SU-DHL-6 (cell line): ENCODE measurements around the gene STRN.
"Not testable (repeated sequence)": the region's sequence is repeated elsewhere in the genome, so short reads cannot be mapped to it uniquely, and the experiment has no call there.

ENCODE experiments used
- H2AFZ ChIP-seq: fragments of 200-600 bp; sonication (generic); 2 replicates; pipeline ENCODE4 v1.6.1; 2014; ENCODE audit warnings: low read depth, mild to moderate bottlenecking, moderate library complexity, mixed read lengths, antibody characterized with exemption, low read length; ENCODE audit not compliant: severe bottlenecking
- H3F3A ChIP-seq: fragments of 200-600 bp; shearing (Covaris generic); 2 replicates; pipeline ENCODE4 v1.6.0; 2016; ENCODE audit warnings: antibody characterized with exemption, mild to moderate bottlenecking; ENCODE audit not compliant: insufficient read depth
- H3K27ac ChIP-seq: fragments of 200-600 bp; sonication (generic); 2 replicates; pipeline ENCODE4 v1.5.1; 2016; ENCODE audit warnings: low read depth, mild to moderate bottlenecking, low read length, moderate library complexity, mixed read lengths
- H3K27me3 ChIP-seq: fragments of 200-600 bp; sonication (generic), shearing (Covaris generic); 2 replicates; pipeline ENCODE4 v1.6.0; 2014; ENCODE audit warnings: mild to moderate bottlenecking, low read length
- H3K36me3 ChIP-seq: fragments of 200-600 bp; sonication (generic); 2 replicates; pipeline ENCODE4 v1.6.1; 2014; ENCODE audit warnings: mild to moderate bottlenecking, low read length, mixed read lengths
- H3K4me2 ChIP-seq: fragments of 300-600, 200-600 bp; shearing (Covaris generic), sonication (generic); 2 replicates; pipeline ENCODE4 v1.6.0; 2014; ENCODE audit warnings: low read length, low read depth, mild to moderate bottlenecking; ENCODE audit not compliant: poor library complexity, severe bottlenecking
- H3K4me3 ChIP-seq: fragments of 200-600 bp; sonication (generic); 2 replicates; pipeline ENCODE4 v1.5.1; 2014; ENCODE audit warnings: antibody characterized with exemption, low read length, mild to moderate bottlenecking, mixed read lengths; ENCODE audit not compliant: insufficient read depth, poor library complexity, severe bottlenecking
- H3K79me2 ChIP-seq: fragments of 200-600 bp; sonication (generic); 2 replicates; pipeline ENCODE4 v1.6.1; 2014; ENCODE audit warnings: mild to moderate bottlenecking, low read length, moderate library complexity; ENCODE audit not compliant: insufficient read depth
- H3K9ac ChIP-seq: fragments of 200-600 bp; sonication (generic); 2 replicates; pipeline ENCODE4 v1.7.0; 2014; ENCODE audit warnings: mild to moderate bottlenecking, low read length
- H3K9me2 ChIP-seq: fragments of 200-600 bp; sonication (generic); replicated peaks from 2 replicates; pipeline ENCODE4 v1.6.1; 2014; ENCODE audit warnings: low read length; ENCODE audit not compliant: insufficient read depth
- H3K9me3 ChIP-seq: fragments of 200-600 bp; sonication (generic); 2 replicates; pipeline ENCODE4 v1.6.1; 2014; ENCODE audit warnings: low read length, mixed read lengths; ENCODE audit not compliant: insufficient read depth
- H4K20me1 ChIP-seq: fragments of 200-600 bp; sonication (generic); 2 replicates; pipeline ENCODE4 v1.6.1; 2014; ENCODE audit warnings: low read depth, mild to moderate bottlenecking, antibody characterized with exemption, low read length, moderate library complexity, mixed read lengths
- EZH2phosphoT487 ChIP-seq: fragments of 200-600 bp; sonication (generic), shearing (Covaris generic); conservative IDR thresholded peaks from 2 replicates; pipeline ENCODE4 v1.6.1; 2018; ENCODE audit warnings: mild to moderate bottlenecking, antibody characterized with exemption, low read length, moderate library complexity, mixed read lengths
- TF ChIP-seq, protein P1 (sequence below): fragments of 200-600 bp; sonication (generic); IDR thresholded peaks from one replicate; pipeline ENCODE4 v1.5.1; 2017; ENCODE audit warnings: antibody characterized with exemption, mild to moderate bottlenecking, low read length, moderate library complexity; ENCODE audit not compliant: insufficient read depth, poor library complexity, severe bottlenecking

Gene STRN

DNA sequence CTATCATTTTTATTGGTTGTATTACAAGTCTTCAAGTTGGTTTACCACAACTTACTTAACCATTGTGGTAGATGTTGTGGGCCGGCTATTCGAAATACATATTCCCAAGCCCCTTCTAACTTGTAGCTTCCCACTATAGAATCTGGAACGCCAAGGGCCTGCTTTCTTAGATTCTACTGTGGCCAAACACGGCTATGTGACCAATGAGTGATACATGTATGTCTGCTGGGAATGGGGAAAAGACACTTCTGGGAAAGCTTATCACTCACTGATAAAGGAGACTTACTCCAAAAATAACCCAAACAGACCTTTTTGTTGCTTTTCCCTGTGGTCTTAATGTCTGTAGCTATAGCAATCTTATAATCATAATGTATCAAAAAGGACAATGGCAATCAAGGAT lies 24.5 kb downstream of the STRN start:
- H3K36me3 ChIP-seq: no peaks in the 10 kb centered on the region
- peaks cover 31% of the 10 kb centered on the region for H3K79me2 ChIP-seq
- TF ChIP-seq EZH2phosphoT487: no peak
- TF ChIP-seq, protein P1, sequence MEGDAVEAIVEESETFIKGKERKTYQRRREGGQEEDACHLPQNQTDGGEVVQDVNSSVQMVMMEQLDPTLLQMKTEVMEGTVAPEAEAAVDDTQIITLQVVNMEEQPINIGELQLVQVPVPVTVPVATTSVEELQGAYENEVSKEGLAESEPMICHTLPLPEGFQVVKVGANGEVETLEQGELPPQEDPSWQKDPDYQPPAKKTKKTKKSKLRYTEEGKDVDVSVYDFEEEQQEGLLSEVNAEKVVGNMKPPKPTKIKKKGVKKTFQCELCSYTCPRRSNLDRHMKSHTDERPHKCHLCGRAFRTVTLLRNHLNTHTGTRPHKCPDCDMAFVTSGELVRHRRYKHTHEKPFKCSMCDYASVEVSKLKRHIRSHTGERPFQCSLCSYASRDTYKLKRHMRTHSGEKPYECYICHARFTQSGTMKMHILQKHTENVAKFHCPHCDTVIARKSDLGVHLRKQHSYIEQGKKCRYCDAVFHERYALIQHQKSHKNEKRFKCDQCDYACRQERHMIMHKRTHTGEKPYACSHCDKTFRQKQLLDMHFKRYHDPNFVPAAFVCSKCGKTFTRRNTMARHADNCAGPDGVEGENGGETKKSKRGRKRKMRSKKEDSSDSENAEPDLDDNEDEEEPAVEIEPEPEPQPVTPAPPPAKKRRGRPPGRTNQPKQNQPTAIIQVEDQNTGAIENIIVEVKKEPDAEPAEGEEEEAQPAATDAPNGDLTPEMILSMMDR: no peak
- H3K9me3 ChIP-seq: no peaks in the 10 kb centered on the region
- no peaks in the 10 kb centered on the region for H3K27me3 ChIP-seq
- no peak overlapping the region for H3K4me2 ChIP-seq
- no peak overlapping the region for H2AFZ ChIP-seq
- H3K27ac ChIP-seq: no peak overlapping the region
- H3K9me2 ChIP-seq: no peaks in the 10 kb centered on the region
- no peak overlapping the region for H3K4me3 ChIP-seq
- H3F3A ChIP-seq: no peaks in the 10 kb centered on the region; the same call in 1 of the 2 replicates
- peaks cover 7% of the 10 kb centered on the region; the same call in 1 of the 2 replicates for H4K20me1 ChIP-seq
- H3K9ac ChIP-seq: no peak overlapping the region

DNA sequence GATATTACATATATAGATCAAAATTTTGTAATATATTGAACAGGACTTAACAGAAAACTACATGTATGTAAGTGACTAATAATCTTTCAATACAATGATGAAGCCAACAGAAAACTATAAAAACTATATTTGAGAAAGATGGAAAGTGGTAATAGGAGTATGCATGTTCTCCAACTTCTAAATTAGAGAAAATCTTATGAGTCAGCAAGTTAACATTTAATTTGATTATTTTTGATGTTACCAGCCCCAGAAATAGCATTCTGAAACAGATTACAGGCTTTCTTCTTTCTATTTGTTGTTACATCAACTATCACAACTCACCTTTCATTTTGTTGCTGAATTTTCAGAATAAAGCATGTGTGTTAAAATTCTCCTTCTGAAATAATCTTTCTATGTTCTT lies 29.8 kb downstream of the STRN start:
- not testable (repeated sequence) for H3K27me3 ChIP-seq, H3K4me3 ChIP-seq, H3K36me3 ChIP-seq, H3K4me2 ChIP-seq, H3K9ac ChIP-seq, H3K9me3 ChIP-seq, H3K9me2 ChIP-seq, H3K27ac ChIP-seq, H2AFZ ChIP-seq, H3F3A ChIP-seq, H4K20me1 ChIP-seq
- H3K79me2 ChIP-seq: peaks cover 13% of the 10 kb centered on the region

DNA sequence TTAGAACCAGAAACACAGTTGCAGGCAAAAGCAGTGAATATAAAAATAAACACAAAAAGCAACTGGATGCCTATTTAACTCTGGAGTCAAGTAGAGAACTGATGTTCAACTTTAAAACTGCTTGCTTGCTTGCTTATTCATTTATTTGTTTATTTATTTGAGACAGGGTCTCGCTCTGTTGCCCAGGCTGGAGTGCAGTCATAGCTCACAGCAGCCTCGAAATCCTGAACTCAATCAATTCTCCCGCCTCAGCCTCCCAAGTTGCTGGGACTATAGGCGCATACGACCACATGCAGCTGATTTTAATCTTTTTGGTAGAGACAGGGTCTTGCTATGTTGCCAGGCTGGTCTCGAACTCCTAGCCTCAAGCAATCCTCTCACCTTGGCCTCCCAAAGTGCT lies 34.6 kb downstream of the STRN start:
- H3K27ac ChIP-seq, H2AFZ ChIP-seq: not testable (repeated sequence)

DNA sequence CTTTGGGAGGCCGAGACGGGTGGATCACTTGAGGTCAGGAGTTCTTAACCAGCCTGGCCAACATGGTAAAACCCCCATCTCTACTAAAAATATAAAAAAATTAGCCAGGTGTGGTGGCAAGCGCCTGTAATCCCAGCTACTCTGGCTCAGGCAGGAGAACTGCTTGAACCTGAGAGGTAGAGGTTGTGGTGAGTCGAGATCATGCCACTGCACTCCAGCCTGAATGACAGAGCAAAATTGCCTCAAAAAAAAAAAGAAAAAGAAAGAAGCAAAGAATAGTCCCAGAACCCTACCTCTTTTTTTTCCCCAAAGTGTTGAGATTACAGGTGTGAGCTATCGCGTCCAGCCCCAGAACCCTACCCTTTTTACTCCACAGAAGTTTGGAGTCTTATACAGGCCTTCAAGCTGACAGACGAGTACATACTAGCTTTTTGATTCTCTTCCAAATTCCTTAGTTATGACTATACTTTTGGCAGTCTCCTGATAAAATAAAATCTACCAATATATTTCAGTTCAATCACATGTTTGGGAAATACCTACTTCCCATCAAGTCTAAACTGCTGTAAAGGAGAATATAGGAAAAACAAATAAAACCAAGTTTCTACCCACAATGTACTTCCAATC lies 35.4 kb downstream of the STRN start:
- not testable (repeated sequence) for H3K27me3 ChIP-seq, H3K27ac ChIP-seq, H3F3A ChIP-seq, H3K4me3 ChIP-seq, H3K9me2 ChIP-seq, H4K20me1 ChIP-seq, H2AFZ ChIP-seq, H3K79me2 ChIP-seq, H3K36me3 ChIP-seq, H3K9ac ChIP-seq, H3K9me3 ChIP-seq, H3K4me2 ChIP-seq

More for the DNA sequence above, 34.6 kb downstream of the STRN start:
- not testable (repeated sequence) for H3K27me3 ChIP-seq, H3K4me3 ChIP-seq, H3F3A ChIP-seq, H3K79me2 ChIP-seq, H3K36me3 ChIP-seq, H3K9me2 ChIP-seq, H3K4me2 ChIP-seq, H3K9ac ChIP-seq, H4K20me1 ChIP-seq, H3K9me3 ChIP-seq

DNA sequence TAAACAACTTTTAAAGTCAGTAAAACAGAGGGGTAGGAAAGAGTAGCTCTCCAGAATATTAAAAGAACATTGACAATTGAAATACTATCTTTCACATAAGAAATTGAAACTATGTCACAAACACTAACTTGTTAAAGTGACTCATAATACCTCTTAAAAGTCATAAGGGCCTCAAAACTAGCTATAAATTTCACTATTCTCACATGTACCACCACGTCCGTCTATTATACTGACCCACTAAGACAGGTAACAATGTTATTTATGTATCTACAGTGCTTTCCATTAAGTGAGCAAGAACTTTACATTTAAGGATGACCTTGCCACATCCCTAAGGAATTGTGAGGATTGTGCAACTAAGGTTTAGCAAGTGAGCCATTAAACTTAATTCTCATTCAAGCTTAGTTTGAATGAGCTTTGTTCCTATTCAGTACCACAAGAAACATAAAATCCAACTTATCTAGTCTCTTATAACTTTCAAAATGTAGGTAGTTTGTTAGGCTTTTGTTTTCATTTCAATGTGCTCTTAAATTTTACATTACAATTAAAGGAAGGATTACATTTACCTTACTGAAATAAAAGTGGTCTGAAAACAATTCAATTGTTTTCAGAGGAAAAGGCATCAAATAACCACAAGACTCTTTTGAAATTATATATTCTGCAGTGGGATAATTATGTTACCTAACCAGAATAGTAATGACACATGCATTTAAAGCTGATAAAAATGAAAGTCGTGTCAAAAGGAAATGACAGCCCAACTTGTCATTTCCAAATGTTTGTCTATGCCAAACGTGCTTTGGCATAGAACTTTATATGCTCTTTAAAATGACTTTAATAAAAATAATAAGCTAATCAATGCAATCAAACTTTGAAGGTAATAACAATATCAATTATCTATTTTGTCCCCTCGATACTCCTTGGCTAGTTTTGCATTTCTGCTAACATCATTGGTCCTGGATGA lies 39.9 kb downstream of the STRN start:
- not testable (repeated sequence) for H3K79me2 ChIP-seq, H2AFZ ChIP-seq, H3F3A ChIP-seq, H3K36me3 ChIP-seq, H3K27me3 ChIP-seq, H3K27ac ChIP-seq, H3K4me2 ChIP-seq, H4K20me1 ChIP-seq, H3K9ac ChIP-seq, H3K4me3 ChIP-seq, H3K9me2 ChIP-seq, H3K9me3 ChIP-seq

DNA sequence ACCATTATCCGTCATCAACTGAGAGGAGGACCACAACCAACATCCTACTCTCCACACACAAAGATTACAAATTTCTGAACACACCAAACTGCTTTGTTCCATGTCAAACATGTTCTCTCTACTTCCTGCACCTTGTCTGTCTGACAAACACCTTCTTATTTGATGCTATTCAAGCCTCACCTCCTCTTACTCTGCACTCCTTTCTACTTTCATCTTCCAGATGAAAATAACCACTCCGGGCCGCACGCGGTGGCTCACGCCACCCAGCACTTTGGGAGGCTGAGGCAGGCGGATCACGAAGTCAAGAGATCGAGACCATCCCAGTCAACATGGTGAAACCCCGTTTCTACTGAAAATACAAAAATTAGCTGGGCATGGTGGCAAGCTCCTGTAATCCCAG lies 43.7 kb downstream of the STRN start:
- not testable (repeated sequence) for H3K27me3 ChIP-seq, H3K4me3 ChIP-seq, H3K4me2 ChIP-seq, H3K27ac ChIP-seq, H3K36me3 ChIP-seq, H3K9me2 ChIP-seq, H3K79me2 ChIP-seq, H2AFZ ChIP-seq, H3K9me3 ChIP-seq, H4K20me1 ChIP-seq, H3K9ac ChIP-seq
- peaks cover 12% of the 10 kb centered on the region; the same call in 1 of the 2 replicates for H3F3A ChIP-seq
